Right lobe of liver (tissue), 6 donors: ENCODE results near the gene ZNF547. TPM values are rescaled to one million over a fixed set of nuclear protein-coding genes. Genes with fewer than 3 reads are reported as not detected.

ENCODE experiments used
- ATAC-seq, 4 donors: fragments of 200-7000 bp; cut with Tn5 transposase; one replicate each; pipeline ENCODE4 v1.9.1; 2020; ENCODE audit warnings: mild to moderate bottlenecking in 4 of 4, moderate library complexity in 4 of 4
- DNase-seq, 3 donors: peaks; one replicate each; pipeline ENCODE4 v3.0.0-alpha.2; 2020
- H3K27ac ChIP-seq, 3 donors: fragments of 200-600 bp; one replicate each; pipeline ENCODE4 v1.8.0; 2022
- H3K27me3 ChIP-seq, 2 donors: fragments of 200-600 bp; one replicate each; pipeline ENCODE4 v1.8.0; 2022
- H3K36me3 ChIP-seq, 4 donors: fragments of 200-600 bp; sonication (generic) in 1 of 4; one replicate each; pipeline versions ENCODE4 v1.5.1 to v1.8.0; 2017 to 2022; ENCODE audit warnings: control low read depth in 1 of 4
- H3K4me1 ChIP-seq, 4 donors: fragments of 200-600 bp; sonication (generic) in 1 of 4; one replicate each; pipeline versions ENCODE4 v1.5.1 to v1.8.0; 2017 to 2022; ENCODE audit warnings: control low read depth in 1 of 4
- H3K4me3 ChIP-seq, 3 donors: fragments of 200-600 bp; one replicate each; pipeline ENCODE4 v1.8.0; 2022
- H3K9me3 ChIP-seq, 4 donors: fragments of 200-600 bp; sonication (generic) in 1 of 4; one replicate each; pipeline versions ENCODE4 v1.5.1 to v1.8.0; 2017 to 2022; ENCODE audit warnings: control low read depth in 1 of 4
- POLR2A ChIP-seq: fragments of 450-650 bp; IDR thresholded peaks from one replicate; pipeline ENCODE4 v1.6.1; 2017; ENCODE audit warnings: antibody characterized with exemption, mild to moderate bottlenecking
- WGBS: methylation state at CpG from one replicate; pipeline ENCODE4 v1.1.6; 2018; ENCODE audit warnings: low coverage, low lambda C conversion rate; ENCODE audit not compliant: insufficient coverage; ENCODE audit errors: missing lambda C conversion rate; 5-methylcytosine and 5-hydroxymethylcytosine counted together
- intact Hi-C, 2 donors: fragments of 100-400 bp; cut with DNase I; formaldehyde crosslinking; loops; one replicate each; pipeline versions ENCODE4 v1.11.2 to v1.14.1; 2022
- total RNA-seq, 6 experiments: library from RNA; depleted of rRNA in 2 of 6; stranded (reverse); fragments of >200 nt in 2 of 6; fragmentation: NEBNext Ultra II Directional in 3 of 6; extraction: Animal tissue kit (Norgen Biotek cat#: 25700) in 3 of 6; gene quantifications; one replicate each; pipeline versions ENCODE4 v1.1.0 to v1.2.4, GENCODE V29; 2016 to 2023
- TF ChIP-seq, protein P1 (sequence below), 4 donors: fragments of 200-600 bp in 3 of 4; fragments of 450-650 bp in 1 of 4; IDR thresholded peaks; one replicate each; pipeline versions ENCODE4 v1.5.1 to v1.8.0; 2016 to 2022; ENCODE audit warnings: antibody characterized with exemption in 4 of 4, mild to moderate bottlenecking in 2 of 4
- donor health status: DM: no; HTN: yes; CAD: no.
- donor health status: DM: no; HTN: no; CAD: no.
- donor health status: DM: no; HTN: no; CAD: no.
- donor health status: DM: no; HTN: yes; CAD: no.
- donor health status: DM: no; HTN: yes; CAD: no.

ZNF547 gene
- total RNA-seq, 6 experiments from 2014 or later, result 0.31 to 1.6 (median 0.93) TPM

DNA sequence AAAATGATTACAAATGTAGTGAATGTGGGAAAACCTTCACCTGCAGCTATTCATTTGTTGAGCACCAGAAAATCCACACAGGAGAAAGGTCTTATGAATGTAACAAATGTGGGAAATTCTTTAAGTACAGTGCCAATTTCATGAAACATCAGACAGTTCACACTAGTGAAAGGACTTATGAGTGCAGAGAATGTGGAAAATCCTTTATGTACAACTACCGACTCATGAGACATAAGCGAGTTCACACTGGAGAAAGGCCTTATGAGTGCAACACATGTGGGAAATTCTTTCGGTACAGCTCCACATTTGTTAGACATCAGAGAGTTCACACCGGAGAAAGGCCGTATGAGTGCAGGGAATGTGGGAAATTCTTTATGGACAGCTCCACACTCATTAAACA lies 35.5 kb downstream of the ZNF547 start:
- DNase-seq (no peak), ATAC-seq (no peak)
- H3K4me3 ChIP-seq, result no peak overlapping the region
- no peaks in the 10 kb centered on the region for H3K27me3 ChIP-seq
- peaks cover 0 to 22% (median 8%) of the 10 kb centered on the region in 4 donors for H3K9me3 ChIP-seq
- no peak for TF ChIP-seq POLR2A
- TF ChIP-seq, protein P1, sequence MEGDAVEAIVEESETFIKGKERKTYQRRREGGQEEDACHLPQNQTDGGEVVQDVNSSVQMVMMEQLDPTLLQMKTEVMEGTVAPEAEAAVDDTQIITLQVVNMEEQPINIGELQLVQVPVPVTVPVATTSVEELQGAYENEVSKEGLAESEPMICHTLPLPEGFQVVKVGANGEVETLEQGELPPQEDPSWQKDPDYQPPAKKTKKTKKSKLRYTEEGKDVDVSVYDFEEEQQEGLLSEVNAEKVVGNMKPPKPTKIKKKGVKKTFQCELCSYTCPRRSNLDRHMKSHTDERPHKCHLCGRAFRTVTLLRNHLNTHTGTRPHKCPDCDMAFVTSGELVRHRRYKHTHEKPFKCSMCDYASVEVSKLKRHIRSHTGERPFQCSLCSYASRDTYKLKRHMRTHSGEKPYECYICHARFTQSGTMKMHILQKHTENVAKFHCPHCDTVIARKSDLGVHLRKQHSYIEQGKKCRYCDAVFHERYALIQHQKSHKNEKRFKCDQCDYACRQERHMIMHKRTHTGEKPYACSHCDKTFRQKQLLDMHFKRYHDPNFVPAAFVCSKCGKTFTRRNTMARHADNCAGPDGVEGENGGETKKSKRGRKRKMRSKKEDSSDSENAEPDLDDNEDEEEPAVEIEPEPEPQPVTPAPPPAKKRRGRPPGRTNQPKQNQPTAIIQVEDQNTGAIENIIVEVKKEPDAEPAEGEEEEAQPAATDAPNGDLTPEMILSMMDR (IDR thresholded peaks at IDR 0.05), result no peak
- peaks cover 0 to 27% (median 9%) of the 10 kb centered on the region in 4 donors for H3K36me3 ChIP-seq
- no peaks in the 10 kb centered on the region for H3K4me1 ChIP-seq
- intact Hi-C loops, result no loop called here
- H3K27ac ChIP-seq, result no peak overlapping the region
- WGBS, result 87% methylated on average over 4 of the region's 5 CpGs

DNA sequence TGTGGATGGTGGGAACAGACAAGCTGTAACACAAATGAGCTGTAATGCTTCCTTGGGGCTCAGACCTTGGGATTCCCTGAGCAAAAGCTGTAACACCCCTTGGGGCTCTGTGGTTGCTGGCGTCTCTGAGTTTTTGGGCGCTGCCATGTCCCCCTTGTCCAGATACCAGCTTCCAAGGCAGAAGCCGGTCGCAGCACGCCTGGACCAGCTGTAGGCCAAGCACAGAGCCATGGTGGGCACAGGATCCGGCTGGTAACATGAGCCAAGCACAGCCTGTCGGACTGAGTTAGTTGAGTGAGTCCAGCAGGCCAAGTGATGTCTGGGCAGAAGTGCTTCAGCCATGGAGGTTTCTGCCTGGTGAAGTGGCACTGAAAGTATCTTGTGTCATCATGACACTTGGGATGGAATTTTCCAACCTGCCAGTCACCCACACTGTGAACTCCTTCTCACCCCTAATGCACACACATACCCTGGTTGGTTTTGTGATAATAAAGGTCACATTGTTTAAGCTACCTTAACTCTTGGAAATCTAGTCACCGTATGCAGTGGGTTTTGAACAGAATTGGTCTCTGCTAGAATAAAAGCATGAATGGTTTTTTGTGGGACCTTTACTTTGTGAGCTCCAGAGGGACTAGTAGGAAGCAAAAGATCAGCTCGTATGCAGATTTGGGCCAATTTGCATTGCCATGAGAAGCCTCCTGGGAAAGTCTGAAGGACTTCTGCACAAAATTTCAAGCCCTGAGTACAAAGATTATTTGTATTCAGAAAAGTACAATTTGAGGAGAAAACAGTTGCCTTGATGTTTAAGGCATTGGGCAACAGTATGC lies 40.6 kb downstream of the ZNF547 start:
- Histone ChIP-seq H3K4me3 (no peak overlapping the region), H3K9me3 (peaks cover 0 to 19% (median 6%) of the 10 kb centered on the region in 4 donors), H3K27ac (no peak overlapping the region), H3K36me3 (peaks cover 0 to 5% (median 1%) of the 10 kb centered on the region in 4 donors), H3K27me3 (no peaks in the 10 kb centered on the region), H3K4me1 (no peaks in the 10 kb centered on the region)
- TF ChIP-seq, protein P1 (IDR thresholded peaks at IDR 0.05), result no peak
- TF ChIP-seq POLR2A, result no peak
- no peak for ATAC-seq
- intact Hi-C loops, result no loop called here
- 64% methylated on average over 2 of the region's 9 CpGs for WGBS
- DNase-seq, result no peak

DNA sequence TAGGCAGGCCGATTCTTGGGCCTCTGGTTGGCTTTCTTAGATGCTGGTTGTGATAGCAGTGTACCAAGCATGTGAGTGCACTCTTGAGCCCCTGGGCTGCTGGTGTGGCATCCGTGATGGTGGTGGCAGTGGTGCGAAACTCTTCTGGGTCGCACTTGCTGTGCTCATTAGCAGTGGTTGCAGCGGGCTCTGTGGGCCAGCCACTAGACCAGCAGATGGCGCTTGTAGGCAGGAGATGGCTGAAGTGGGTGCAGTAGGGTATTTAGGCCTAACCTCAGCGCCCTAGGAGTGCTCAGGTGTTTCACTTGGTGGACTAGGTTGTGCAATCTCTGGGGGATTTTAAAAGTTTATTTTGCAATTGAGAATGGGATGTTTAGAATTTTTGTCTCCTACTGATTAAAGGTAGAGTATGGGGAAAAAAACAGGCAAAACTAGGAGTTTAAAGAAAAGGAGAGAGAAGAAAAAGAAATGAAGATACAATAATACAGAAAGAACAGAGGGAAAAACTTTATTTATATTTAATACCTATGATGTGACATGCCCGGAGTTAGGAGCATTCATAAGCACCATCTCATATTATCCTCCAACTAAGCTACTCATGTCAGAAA lies 43.3 kb downstream of the ZNF547 start:
- Histone ChIP-seq H3K4me3 (no peak overlapping the region), H3K36me3 (no peaks in the 10 kb centered on the region), H3K27ac (no peak overlapping the region), H3K9me3 (peaks cover 0 to 4% (median 2%) of the 10 kb centered on the region in 4 donors), H3K4me1 (peaks cover 0 to 7% (median 2%) of the 10 kb centered on the region in 4 donors), H3K27me3 (no peaks in the 10 kb centered on the region)
- intact Hi-C loops, result no loop called here
- WGBS, result 20% methylated on average over 8 of the region's 8 CpGs
- DNase-seq (peak; percentile 62 to 71 (median 63)), ATAC-seq (peak; percentile 50 to 66 (median 62))
- TF ChIP-seq POLR2A, result no peak
- TF ChIP-seq, protein P1 (IDR thresholded peaks at IDR 0.05), result peak; percentile 44 to 74 (median 58)

DNA sequence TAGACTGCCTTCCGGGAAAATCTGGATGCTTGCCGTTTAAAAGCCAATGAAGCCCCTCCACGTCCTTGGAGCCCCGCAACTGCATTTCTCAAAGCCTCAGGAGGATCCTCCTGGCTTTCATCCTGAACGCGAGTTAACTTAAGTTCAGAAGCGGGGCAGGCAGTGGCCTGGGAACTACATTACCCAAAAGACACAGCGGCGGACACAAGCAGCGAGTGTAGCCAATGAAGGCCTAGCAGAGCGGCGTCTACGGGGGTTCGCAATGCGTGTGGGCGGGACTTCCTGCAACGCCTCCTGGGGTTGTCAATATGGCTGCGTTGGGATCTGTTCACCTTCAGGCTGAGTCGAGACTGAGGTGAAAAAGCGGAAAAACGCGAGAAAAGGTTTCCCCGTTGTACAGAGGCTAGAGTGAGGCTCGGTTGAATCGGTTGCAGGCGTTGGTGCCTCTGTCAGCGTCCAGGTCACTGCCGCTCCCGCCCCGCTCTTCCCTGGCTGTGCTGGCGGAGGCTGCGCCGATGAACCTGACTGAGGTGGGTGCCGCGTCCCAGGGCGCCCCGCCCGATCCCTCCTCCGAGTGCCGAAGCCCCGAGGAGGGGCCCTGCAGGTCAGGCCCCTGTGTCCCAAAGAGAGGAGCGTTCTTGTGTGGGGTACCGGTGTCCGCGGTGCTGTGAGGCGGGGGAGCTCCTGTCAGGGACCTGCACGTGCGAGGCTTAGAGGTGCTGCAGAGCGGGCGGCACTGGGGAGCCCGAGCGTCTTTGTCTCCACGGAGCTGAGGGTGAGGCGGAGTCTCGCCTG lies 47.7 kb downstream of the ZNF547 start, which contains the start of gene ZNF17:
TSS of gene ZNF17 (plus strand) at position 285 of the 795 bp plus-strand sequence. CDS start 2,455 bp downstream, outside the sequence.
- no peaks in the 10 kb centered on the region for H3K9me3 ChIP-seq
- ATAC-seq (peak; percentile 100), DNase-seq (peak; percentile 94 to 97 (median 96))
- H3K36me3 ChIP-seq, result peaks cover 0 to 5% (median 0%) of the 10 kb centered on the region in 4 donors
- peak within 1 kb of the TSS; percentile 86 to 97 (median 93) for H3K4me3 ChIP-seq
- H3K27me3 ChIP-seq, result no peaks in the 10 kb centered on the region
- under 1% methylated on average over 34 of the region's 55 CpGs for WGBS
- H3K27ac ChIP-seq, result peak within 1 kb of the TSS in 2 of 3 donors; percentile 17 to 37
- TF ChIP-seq POLR2A, result no peak
- TF ChIP-seq, protein P1 (IDR thresholded peaks at IDR 0.05), result no peak
- intact Hi-C loops, result no loop called here
- peaks cover 0 to 15% (median 2%) of the 10 kb centered on the region in 4 donors for H3K4me1 ChIP-seq
